H1 (cell line): Measurements from ENCODE around the gene SPRYD3.

ENCODE experiments used
- CEBPB ChIP-seq: IDR thresholded peaks from 2 replicates; pipeline ENCODE4 v1.6.1; 2012; ENCODE audit warnings: low read depth, low read length
- EP300 ChIP-seq, 2 experiments: IDR thresholded peaks; 1 replicate in 1 of 2; 2 replicates in 1 of 2; pipeline ENCODE4 v1.6.1; 2011 to 2012; ENCODE audit warnings: low read depth in 2 of 2, low read length in 2 of 2, mild to moderate bottlenecking in 2 of 2, borderline replicate concordance in 1 of 2, inconsistent platforms in 1 of 2, moderate library complexity in 1 of 2
- EZH2 ChIP-seq: fragments of 200-600 bp; sonication (generic); IDR thresholded peaks from 2 replicates; pipeline ENCODE4 v1.7.1; 2012; ENCODE audit warnings: low read depth, mild to moderate bottlenecking, moderate library complexity, low read length, inconsistent platforms; ENCODE audit not compliant: severe bottlenecking
- JUND ChIP-seq: IDR thresholded peaks from 2 replicates; pipeline ENCODE4 v1.6.1; 2011; ENCODE audit warnings: mild to moderate bottlenecking, improper control_type of control experiment, low read length
- SIN3A ChIP-seq, 2 experiments: IDR thresholded peaks in 1 of 2; conservative IDR thresholded peaks in 1 of 2; 2 replicates each; pipeline ENCODE4 v1.6.1; 2011 to 2012; ENCODE audit warnings: low read length in 2 of 2, improper control_type of control experiment in 1 of 2, low read depth in 1 of 2, mild to moderate bottlenecking in 1 of 2
- TAF1 ChIP-seq: IDR thresholded peaks from 2 replicates; pipeline ENCODE4 v1.6.1; 2011; ENCODE audit warnings: mild to moderate bottlenecking, low read depth, low read length
- TCF12 ChIP-seq: IDR thresholded peaks from 2 replicates; pipeline ENCODE4 v1.6.1; 2011; ENCODE audit warnings: low read depth, mild to moderate bottlenecking, low read length
- ZNF274 ChIP-seq: IDR thresholded peaks from 2 replicates; pipeline ENCODE4 v1.7.0; 2012; ENCODE audit warnings: low read length, borderline replicate concordance; ENCODE audit errors: extremely low read depth
- TF ChIP-seq, protein P1 (sequence below), 3 experiments: IDR thresholded peaks; 1 replicate in 2 of 3; 2 replicates in 1 of 3; pipeline versions ENCODE4 v1.5.1 to v1.6.1; 2011; ENCODE audit warnings: low read length in 3 of 3, mild to moderate bottlenecking in 3 of 3, inconsistent platforms in 2 of 3, low read depth in 1 of 3, moderate library complexity in 1 of 3; ENCODE audit not compliant: insufficient read depth in 1 of 3; ENCODE audit errors: control extremely low read depth in 1 of 3
- TF ChIP-seq, protein P2 (sequence below): IDR thresholded peaks from 2 replicates; pipeline ENCODE4 v1.6.1; 2011; ENCODE audit warnings: low read depth, mild to moderate bottlenecking, low read length; ENCODE audit not compliant: insufficient read depth

DNA sequence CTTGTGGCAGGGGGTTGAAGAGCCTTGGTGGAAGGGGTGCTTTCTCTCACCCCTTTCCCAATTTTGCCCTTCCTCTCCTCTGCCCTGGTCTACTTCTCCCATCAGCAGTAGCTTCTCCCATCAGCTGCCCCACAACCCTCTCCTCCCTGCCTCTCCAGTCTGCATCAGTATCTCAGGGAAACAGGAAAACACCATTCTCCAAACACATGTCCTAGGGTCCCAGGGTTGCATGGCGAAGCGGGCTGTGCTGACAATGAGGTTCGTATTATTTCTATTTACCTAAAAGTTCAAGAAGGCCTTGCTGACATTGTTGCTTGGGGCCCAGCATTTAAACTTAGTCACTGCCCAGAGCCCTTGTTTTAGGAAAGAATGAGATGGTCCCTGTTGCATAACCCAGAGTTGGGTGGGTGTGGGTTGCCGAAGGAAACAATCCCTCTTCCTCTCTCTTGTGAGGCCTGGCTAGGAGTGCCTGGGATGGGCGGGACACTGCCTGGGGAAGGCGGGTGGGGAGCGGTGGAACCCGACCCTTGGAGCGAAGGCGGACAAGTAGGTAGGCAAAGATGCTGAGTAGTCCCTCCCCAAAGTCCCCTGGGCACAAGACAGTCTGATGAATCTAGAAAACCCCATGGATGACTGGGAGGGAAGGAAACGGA is 17.0 kb upstream of the SPRYD3 start:
- no peak for TF ChIP-seq EZH2
- TF ChIP-seq, protein P1, sequence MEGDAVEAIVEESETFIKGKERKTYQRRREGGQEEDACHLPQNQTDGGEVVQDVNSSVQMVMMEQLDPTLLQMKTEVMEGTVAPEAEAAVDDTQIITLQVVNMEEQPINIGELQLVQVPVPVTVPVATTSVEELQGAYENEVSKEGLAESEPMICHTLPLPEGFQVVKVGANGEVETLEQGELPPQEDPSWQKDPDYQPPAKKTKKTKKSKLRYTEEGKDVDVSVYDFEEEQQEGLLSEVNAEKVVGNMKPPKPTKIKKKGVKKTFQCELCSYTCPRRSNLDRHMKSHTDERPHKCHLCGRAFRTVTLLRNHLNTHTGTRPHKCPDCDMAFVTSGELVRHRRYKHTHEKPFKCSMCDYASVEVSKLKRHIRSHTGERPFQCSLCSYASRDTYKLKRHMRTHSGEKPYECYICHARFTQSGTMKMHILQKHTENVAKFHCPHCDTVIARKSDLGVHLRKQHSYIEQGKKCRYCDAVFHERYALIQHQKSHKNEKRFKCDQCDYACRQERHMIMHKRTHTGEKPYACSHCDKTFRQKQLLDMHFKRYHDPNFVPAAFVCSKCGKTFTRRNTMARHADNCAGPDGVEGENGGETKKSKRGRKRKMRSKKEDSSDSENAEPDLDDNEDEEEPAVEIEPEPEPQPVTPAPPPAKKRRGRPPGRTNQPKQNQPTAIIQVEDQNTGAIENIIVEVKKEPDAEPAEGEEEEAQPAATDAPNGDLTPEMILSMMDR (IDR thresholded peaks at IDR 0.05; ENCODE audit: control extremely low read depth in 1 of 3, insufficient read depth in 1 of 3, low read depth in 1 of 3, low read length in 3 of 3): no peak
- TF ChIP-seq JUND: no peak
- TF ChIP-seq, protein P2, sequence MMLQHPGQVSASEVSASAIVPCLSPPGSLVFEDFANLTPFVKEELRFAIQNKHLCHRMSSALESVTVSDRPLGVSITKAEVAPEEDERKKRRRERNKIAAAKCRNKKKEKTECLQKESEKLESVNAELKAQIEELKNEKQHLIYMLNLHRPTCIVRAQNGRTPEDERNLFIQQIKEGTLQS: no peak
- TF ChIP-seq ZNF274: no peak
- TF ChIP-seq SIN3A (conservative IDR thresholded peaks at IDR 0.05 in 1 of 2, IDR thresholded peaks at IDR 0.05 in 1 of 2; ENCODE audit: low read depth in 1 of 2, low read length in 2 of 2): no peak
- TF ChIP-seq TAF1: no peak
- peak; percentile 57 for TF ChIP-seq CEBPB
- TF ChIP-seq TCF12: no peak
- TF ChIP-seq EP300 (IDR thresholded peaks at IDR 0.05; ENCODE audit: borderline replicate concordance in 1 of 2, low read depth in 2 of 2, low read length in 2 of 2): no peak
